ENCODE results near the gene TMEM92.

Gene TMEM92

DNA sequence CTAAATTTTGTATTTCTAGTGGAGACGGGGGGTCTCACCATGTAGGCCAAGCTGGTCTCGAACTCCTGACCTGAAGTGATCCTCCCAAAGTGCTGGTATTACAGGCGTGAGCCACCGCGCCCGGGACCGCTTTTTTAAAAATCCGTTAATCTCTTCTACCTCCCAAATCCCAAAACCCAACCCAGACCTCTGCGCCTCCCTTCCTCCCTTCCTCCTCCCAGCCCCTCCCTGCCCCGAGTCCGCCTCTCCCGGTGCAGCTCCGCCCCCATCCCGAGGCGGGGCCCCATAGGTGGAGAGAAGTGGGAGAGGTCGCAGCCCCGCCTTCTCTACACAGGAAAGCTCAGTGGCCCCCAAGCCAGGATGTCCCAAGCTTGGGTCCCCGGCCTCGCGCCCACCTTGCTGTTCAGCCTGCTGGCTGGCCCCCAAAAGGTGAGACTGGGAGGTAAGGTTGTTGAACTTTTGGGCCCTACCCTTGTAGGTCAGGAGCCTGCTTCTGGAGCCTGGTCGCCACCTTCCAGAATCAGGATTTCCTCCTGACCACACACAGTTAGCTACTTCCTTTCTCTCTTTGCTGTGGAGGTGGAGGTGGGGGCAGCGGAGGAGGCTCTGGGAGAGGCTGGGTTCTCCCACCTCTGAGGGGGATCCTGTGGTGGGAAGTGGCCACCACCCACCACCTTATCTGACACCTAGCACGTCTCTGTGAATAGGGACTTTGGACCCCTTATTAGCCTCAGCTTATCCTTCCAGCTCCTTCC is at the start of gene TMEM92:
Gene TMEM92 (plus strand): TSS at position 325 of the 755 bp plus-strand sequence. CDS start 36 bp downstream, at position 361.
- DNase-seq: no peak

DNA sequence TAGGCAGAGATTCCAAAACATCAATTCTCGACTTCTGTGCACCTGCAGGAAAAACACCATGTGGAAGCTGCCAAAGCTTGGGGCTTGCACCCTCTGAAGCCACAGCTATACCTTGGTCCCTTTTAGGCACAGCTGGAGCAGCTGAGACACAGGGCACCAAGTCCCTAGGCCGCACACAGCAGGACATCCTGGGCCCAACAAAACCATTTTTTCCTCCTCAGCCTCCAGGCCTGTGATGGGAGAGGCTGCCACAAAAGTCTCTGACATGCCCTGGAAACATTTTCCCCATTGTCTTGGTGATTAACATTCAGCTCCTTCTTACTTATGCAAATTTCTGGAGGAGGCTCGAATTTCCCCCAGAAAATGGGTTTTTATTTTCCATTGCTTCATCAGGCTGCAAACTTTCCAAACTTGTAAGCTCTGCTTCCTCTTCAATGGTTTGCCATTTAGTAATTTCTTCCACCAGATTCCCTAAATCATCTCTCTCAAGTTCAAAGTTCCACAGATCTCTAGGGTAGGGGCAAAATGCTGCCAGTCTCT is 48.5 kb upstream of the TMEM92 start:
- no peak for DNase-seq

DNA sequence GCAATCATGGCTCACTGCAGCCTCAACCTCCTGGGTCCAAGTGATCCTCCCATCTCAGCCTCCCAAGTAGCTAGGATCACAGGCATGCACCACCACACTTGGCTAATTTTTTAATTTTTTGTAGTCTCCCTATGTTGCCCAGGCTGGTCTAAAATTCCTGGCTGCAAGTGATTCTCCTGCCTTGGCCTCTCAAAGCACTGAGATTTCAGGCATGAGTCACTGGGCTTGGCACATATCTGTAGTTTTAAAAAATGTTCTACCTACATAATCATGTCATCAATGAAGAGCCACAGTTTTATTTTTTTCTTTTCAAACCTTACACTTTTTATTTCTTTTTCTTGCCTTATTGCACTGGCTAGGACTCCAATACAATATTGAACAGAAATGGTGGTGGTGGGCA is 39.7 kb upstream of the TMEM92 start:
- no peak for DNase-seq

- no peak for DNase-seq
Observed at GRCh38 chr17:50237901-50238300, 36.4 kb upstream of the TMEM92 start.

DNA sequence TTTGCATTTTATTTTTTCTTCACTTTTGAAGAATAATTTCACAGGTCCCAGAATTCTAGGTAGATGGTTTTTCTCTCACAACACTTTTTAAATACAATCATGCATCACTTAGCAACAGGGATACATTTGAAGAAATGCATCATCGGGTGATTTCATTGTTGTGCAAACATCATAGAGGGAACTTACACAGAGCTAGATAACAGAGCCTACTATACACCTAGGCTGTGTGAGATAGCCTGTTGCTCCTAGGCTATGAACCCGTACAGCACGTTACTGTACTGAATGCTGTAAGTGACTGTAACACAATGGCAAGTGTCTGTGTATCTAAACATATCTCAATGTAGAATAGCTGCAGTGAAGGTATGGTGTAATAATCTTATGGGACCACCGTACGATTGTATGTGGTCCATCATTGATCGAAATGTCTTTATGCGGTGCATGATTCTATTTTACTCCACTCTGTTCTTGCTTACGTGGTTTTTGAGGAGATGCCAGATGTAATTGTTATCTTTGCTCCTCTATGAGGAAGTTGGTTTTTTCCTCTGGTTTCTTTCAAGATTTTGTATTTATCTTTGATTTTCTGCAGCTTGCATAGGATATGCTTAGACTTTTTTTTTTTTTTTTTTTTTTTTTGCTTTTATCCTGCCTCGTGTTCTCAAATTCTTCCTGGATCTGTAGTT is 35.5 kb upstream of the TMEM92 start:
- DNase-seq: no peak

DNA sequence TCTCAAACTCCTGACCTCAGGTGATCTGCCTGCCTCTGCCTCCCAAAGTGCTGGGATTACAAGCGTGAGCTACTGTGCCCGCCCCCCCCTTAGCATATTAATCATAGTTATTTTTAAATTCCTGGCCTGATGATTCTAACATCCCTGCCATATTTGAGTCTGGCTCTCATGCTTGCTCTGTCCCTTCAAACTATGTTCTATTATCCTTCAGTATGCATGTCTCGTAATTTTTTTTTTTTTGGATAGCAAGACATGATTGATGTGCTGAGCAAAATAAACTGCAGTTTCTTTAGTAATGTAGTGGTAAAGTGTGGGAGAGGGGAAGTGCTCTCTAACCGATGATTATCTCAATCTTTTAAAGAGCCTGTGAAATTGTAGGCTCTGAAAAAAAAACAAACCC is 34.3 kb upstream of the TMEM92 start:
- DNase-seq: no peak

GRCh38 chr17:50240851-50241250 is 33.4 kb upstream of the TMEM92 start:
- no peak for DNase-seq

- DNase-seq: no peak
Observed at GRCh38 chr17:50241431-50241830, 32.8 kb upstream of the TMEM92 start.

DNA sequence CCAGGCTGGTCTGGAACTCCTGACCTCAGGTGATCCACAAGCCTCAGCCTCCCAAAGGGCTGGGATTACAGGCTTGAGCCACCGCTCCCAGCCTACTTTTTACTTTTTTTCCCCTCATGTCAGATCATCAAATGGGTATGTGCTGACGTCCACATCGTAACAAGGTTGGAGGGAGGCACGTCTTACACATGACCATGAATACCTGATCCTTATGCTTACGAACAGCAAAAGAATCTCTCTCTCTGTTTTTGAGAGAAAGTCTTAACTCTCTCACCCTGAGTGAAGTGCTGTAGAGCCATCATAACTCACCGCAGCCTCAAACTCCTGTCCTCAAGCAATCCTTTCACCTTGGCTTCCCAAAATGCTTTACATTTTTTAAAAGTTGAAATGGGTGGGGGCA is 29.5 kb upstream of the TMEM92 start:
- DNase-seq: no peak

- no peak for DNase-seq
Observed at GRCh38 chr17:50248255-50248654, 26.0 kb upstream of the TMEM92 start.

DNA sequence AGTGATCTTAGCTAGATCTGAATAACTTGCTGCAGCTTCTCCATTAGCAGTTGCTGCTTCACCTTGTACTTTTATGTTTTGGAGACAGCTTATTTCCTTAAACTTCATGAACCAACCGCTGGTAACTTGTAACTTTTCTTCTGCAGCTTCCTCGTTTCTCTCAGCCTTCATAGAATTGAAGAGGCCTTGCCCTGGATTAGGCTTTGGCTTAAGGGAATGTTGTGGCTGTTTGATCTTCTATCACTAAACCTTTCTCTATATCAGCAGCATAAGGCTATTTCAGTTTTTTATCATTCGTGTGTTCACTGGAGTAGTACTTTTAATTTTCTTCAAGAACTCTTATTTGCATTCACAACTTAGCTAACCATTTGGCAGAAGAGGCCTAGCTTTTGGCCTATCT is 21.5 kb upstream of the TMEM92 start:
- DNase-seq: no peak

- DNase-seq: no peak
Observed at GRCh38 chr17:50255766-50256635, 18.3 kb upstream of the TMEM92 start.

DNA sequence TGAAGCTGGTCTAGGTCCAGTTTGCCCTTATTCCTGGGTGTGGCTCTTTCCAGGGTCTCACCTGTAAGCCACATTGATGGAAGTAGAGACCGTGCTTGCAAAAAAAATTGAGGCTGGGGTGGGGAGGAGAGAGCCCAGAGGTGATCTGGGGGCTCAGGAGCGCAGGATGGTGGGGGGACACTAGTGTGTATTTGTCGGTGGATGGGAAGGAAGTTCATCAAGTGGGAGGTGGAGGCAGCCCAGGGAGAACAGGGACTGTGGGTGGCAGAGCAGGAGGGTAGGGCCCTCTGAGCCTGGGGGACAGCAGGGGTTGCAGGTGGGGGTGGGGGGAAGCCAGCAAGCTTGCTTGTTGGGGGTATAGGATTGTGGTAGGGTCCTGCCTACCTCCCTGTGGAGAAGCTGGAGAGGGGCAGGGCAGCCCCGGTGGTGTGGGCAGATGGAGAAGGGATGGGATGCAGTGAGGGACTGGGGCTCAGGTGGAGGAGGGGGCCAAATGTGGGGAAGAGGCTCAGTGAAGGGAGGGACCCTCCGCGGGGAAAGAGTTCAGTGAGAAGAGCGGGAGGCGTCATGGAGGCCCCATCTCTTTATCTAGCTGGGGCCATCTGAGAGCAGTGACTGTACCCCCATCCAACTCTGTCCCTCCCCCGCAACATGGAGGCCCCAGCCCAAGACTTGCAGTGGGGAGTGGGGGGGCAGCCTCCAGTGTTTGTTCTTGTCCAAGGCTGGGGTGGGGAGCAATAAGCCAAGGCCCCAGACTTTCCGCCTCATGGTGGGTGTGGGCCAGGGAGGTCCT is 17.2 kb upstream of the TMEM92 start:
- no peak for DNase-seq

- no peak for DNase-seq
Observed at GRCh38 chr17:50257676-50258224, 16.5 kb upstream of the TMEM92 start.

GRCh38 chr17:50258647-50259476 is 15.4 kb upstream of the TMEM92 start:
- DNase-seq: no peak

DNA sequence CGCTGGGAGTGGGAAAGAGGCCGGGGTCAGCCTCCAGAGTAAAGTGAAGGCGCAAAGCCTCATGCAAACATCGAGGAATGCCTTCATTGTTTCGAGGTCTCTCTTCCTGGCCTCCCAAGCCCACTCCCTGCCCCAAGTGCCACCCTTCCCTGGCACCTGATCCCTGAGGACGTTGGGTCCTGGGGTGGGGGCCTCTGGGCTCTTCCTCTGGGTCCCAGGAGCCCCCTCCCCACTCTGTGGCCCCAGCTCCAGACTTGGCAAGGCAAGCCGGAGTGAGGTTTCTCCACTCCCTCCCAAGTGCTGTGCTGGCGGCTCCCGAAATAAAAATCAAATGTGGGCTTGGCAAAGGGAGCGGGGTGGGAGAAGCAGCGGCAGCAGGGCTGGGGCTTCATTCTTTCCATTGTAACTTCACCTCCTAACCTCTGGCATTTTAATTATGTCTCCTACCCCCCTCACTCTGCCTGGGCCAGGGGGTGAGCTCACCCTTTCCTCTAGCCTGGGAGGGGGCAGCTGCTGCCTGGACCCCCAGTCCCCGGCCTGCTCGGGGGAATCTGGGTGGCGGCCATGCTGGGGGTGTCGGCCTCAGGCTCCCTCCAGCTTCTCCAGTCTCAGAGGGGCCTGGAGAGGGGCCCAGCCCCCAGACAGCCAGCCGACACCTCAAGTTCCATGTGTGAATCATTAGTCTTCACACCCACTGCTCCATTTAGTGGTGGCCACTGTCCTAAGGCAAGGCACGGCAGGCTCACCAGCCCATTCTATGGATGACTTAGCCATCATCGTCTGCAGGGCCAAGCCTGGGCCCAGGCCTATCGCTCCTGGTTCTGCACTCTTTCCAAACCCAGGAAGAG is 14.6 kb upstream of the TMEM92 start:
- no peak for DNase-seq

DNA sequence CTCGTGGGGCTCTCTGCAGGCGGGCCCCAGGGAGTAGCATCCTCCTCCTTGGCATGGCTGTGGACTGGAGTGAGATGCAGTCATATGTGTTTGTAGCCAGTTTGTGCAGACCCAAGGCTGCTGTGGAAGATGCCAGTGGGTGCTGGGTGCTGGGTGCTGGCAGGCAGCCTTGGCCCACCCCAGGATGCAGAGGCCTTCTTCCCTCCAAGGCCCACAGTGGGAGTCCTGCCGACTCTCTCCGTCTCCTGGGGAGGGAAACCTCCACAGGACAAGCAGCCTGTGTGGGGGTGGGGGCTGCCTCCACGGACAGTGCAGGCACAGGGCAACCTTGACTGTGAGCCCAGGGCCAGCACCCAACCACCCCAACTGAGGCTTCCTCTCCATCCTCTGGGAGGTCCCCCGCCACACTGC is 13.8 kb upstream of the TMEM92 start:
- DNase-seq: no peak

- no peak for DNase-seq
Observed at GRCh38 chr17:50261051-50261915, 13.0 kb upstream of the TMEM92 start.
